GM12892 (cell line): ENCODE measurements around the gene BRMS1L.

ENCODE experiments used
- POLR2A ChIP-seq: IDR thresholded peaks from 2 replicates; pipeline ENCODE4 v1.6.1; 2011; ENCODE audit warnings: low read depth, low read length, control low read depth
- TAF1 ChIP-seq: IDR thresholded peaks from 2 replicates; pipeline ENCODE4 v1.6.1; 2011; ENCODE audit warnings: low read depth, mild to moderate bottlenecking, control low read depth, low read length, borderline replicate concordance

DNA sequence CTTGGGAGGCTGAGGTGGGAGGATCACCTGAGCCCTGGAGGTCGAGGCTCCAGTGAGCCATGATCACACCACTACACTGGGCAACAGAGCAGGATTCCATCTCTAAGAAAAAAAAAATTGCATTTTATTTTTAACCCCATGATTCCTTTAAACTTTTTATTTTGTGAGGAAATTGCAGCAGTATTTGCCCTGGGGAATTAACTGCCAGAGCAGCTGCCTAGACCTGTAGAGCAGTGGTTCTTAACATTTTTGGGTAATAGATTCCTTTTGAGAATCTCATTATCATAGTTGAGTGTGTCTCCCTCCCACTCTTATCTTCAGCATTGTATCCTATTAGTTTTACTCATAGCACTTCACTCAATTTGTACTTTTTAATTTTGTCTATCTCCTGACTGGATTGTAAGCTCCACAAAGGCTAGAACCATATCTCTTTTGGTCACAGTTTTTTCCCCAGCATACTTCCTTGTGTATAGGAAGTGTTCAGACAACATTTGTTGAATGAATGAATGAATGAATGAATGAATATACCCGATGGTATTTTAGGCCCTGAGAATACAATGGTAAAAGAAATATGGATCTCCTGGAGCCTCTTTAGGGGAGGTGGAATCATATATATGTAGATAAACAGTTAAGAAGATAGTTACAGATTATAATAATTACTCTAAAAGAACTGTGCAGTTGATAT, 40.6 kb downstream of the BRMS1L start:
- TF ChIP-seq POLR2A (no peak), TAF1 (no peak)
